Raji (cell line): Measurements from ENCODE around the gene MOB4.

Experiments used
- POLR2A ChIP-seq: IDR thresholded peaks from 2 replicates; pipeline ENCODE4 v1.6.1; 2011; ENCODE audit warnings: low read depth, low read length, control low read depth; ENCODE audit not compliant: insufficient read depth

MOB4 gene

DNA sequence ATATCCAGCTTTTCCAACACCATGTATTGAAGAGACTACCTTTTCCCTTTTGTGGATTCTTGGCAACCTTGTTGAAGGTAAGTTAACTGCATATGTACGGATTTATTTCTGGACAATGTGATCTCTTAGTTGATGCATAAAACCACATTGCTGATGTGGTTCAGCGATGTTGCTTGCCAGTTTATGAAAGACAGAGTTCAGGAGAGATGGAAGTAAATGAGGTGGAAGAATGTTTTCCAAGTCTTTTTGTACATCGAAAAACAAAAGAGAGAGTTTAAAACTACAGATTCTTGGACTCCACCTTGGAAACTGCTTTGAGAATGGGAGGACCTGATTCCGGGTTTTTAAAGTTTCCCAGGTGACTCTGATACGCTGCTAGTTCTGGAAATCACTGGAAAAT lies 43.8 kb downstream of the MOB4 start:
- TF ChIP-seq POLR2A = no peak

DNA sequence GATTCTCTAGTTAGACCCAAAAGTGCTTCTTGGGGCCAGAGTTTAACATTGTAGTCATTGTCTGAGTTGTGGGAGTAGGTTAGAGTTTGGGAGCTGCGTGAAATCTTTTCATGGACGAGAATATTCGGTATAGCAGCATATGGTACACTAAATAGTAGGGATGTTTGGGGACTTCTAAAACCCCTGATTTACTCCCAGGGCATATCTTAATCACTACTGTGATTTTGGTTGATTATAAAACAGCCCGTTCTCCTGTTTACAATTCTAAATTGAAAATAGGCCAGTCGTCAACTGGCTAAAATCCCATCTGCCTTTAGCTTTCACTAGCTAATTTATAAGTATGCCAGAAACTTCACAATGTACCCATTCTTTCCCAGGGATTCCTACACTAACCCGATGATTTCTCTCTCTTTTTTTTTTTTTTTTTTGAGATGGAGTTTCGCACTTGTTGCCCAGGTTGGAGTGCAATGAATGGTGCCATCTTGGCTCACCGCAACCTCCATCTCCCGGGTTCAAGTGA lies 44.3 kb downstream of the MOB4 start:
- TF ChIP-seq POLR2A = no peak

DNA sequence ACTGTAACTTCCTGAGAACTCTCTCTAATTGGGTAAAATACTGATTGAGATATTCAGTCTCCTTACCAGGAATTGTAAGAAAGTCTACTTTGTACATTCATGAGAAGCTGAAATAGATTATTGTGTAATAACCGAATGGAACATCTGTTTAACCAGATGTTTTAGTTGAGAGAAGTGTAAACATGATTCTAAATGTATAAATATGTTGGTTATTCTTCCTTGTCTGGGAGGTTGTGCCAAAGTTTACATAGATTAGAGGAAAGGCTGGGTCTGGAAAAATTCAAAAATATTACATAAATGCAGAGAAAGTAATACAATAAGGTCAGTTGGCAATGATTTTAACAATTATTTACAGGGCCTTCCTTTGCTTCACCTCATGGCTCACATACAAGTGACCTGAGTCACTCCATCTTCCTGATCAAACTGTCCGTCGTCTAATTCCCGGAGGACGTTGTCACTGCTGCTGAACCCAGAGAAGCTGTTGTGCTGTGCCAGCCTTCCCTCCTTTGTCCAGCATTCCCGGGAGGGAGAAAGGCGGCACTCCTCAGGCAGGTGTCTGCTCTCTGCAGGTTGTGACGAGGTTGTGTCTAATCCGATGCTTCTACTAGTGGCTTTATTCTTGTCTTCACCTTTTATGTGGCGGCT lies 55.9 kb downstream of the MOB4 start:
- TF ChIP-seq POLR2A = no peak

DNA sequence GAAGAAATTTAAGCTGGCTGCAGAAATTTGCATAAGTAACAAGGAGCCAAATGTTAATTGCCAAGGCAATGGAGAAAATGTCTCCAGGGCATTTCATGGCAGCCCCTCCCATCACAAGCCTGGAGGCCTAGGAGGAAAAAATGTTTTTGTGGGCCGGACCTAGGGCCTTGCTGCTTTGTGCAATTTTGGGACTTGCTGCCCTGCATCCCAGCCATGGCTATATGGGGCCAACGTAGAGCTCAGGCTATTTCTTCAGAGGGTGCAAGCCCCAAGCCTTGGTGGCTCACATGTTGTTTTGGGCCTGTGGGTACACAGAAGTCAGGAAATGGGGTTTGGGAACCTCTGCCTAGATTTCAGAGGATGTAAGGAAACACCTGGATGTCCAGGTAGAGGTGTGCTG lies 57.7 kb downstream of the MOB4 start:
- no peak for TF ChIP-seq POLR2A

DNA sequence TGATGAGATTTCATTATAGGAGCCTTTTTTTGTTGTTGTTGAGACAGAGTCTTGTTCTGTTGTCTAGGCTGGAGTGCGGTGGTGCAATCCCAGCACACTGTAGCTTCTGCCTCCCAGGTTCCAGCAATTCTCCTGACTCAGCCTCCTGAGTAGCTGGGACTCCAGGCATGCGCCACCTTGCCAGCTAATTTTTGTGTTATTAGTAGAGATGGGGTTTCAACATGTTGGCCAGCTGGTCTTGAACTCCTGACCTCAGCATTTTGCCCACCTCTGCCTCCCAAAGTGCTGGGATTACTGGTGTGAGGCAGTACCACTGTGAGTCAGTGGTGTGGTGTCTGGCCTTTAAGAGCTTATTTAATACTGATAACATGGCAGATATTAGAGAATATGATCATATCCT lies 60.1 kb downstream of the MOB4 start:
- TF ChIP-seq POLR2A = no peak

DNA sequence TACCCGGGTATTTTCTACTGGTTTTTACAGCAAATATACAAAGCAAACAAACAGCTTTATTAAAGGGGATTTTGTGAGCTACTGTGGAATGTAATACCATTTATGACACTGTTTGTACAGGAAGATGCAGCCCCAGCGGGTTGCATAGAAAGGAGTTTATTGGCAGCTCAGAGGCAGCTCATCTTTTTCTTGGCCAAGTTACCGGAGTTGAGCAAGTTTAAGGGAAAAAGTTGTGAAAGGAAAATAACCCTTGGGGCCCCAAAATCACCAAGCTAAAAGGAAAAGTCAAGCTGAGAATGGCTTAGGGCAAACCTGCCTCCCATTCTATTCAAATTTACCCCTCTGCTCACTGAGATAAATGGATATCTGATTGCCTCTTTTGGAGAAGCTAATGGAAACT lies 60.8 kb downstream of the MOB4 start:
- no peak for TF ChIP-seq POLR2A

DNA sequence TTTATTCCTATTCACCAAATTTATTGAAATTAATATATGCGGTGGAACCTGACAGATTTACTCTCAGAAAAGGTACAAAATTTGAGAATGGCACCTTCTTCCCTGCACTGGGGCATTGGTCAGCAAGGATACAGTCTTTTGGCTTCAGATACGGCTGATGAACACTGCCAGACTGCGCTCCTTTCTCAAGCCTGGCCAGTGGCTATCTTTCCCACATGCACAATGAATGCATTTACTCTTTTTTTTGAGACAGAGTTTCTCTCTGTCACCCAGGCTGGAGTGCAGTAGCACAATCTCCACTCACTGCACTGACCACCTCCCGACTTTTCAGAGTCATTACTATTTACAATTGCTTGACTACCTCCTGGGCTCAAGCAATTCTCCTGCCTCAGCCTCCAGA lies 61.6 kb downstream of the MOB4 start:
- TF ChIP-seq POLR2A = no peak

DNA sequence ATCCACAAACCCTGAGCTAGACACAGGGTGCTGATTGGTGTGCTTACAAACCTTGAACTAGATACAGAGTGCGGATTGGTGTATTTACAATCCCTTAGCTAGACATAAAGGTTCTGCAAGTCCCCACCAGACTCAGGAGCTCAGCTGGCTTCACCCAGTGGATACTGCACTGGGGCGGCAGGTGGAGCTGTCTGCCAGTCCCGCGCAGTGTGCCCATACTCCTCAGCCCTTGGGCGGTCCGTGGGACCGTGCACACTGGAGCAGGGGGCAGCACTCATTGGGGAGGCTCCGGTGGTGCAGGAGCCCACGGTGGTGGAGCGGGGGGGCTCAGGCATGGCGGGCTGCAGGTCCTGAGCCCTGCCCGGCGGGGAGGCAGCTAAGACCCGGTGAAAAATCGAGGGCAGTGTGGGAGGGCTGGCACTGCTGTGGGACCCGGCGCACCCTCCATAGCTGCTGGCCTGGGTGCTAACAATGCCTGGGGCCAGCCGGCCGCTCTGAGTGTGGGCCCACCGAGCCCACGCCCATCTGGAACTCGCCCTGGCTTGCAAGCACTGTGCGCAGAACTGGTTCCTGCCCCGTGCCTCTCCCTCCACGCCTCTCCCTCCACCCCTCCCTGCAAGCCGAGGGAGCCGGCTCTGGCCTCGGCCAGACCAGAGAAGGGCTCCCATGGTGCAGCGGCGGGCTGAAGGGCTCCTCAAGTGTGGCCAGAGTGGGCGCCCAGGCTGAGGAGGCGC lies 75.6 kb downstream of the MOB4 start:
- TF ChIP-seq POLR2A = no peak

DNA sequence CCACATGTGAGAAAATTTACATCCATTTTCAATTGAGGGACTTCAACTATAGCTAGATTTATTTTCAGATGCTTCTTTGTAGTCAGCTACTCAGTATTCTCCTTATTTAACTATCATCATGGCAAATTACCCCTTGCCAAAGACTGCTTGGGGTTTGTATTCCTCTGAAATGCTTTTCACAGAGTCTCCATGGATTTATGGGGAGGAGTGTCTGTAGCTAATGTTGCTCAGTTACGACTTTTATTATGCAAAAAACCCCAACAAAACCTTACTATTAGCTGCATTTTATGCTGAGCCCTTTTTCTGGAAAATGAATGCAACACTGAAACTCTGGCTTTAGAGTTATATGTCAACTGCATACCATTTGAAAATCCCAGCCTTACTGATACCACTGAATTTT lies 80.9 kb downstream of the MOB4 start:
- TF ChIP-seq POLR2A = no peak

DNA sequence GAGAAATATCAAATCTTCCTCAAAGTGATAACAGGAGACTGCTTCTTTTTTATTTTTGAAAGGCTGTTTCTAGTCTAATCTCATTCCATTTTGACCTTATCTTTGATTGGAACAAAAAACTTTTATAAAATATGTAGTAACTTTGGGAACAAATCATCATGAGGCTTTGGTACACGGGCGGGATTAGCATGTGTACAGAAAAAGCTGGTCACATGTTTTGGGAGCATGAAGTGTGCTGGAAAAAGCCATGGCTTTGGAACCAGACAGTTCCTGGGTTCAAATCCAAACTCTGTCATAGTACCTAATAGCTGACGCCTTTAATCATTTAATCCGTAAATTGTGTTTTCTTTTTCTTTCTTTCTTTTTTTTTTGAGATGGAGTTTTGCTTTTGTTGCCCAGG lies 81.3 kb downstream of the MOB4 start:
- no peak for TF ChIP-seq POLR2A

DNA sequence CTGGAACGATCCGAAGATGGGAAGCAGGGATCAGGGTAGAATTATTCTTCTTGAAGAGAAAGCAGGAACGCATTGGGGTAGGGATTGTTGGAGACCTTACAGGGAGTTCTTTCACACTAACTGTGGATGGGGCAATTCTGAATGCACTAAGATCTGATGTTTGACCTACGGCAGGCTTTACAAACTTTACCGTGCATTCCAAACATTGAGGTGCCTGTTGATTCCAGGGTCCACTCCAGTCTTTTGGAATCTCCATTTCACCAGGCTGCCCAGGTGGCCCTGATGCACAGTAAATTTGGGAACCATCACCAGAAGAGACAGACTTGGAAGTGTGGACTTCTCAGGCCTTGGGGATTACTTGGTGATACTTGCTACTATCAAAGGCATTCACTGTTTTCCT lies 82.6 kb downstream of the MOB4 start:
- TF ChIP-seq POLR2A = no peak

DNA sequence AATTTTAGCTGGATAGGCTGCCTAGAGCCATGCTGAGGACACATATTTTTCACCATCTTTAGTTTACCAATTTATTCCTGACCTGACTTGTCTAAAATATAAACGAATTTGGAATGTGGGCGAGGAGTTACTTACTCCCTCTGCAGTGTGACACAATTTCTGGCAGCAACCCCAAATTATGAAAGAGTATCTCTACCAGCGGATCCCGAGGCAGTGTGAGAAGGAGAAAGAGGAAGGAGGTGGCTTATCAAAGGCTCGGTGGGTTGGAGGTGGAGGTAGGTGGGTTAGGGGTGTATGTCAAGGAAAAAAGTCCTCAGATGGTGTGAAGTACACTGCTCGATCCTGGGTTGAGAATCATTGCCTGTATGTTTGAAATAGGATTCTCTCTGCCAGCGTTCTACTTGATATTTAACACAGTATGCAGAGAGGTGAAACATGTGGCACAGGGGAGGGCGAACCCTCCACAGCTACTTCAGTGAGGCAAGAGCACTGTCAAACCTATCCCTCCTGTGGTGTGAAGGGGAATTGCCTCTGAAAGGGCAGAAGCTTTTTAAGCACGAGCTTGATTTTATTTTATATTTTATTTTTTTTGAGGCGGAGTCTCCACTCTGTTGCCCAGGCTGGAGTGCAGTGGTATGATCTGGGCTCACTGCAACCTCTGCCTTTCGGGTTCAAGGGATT lies 83.6 kb downstream of the MOB4 start:
- no peak for TF ChIP-seq POLR2A

DNA sequence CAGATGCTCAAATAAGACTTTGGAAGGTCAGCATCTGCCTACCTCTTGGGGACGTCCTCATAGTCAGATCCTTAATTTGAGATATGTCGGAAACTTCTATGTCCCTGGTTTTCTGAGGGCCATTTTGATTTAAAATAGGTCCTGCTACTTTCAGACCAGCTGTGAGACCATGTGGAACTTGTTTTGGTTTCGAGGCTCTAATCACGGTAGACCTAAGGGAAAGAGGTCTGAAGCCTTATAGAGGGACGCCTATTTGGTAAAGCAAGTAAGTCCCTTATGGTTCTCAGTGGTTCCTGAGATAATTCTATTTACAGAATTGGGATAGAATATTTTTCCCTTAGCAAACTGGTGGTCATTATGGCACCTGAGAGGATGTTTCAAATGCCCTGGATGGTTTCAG lies 84.4 kb downstream of the MOB4 start:
- no peak for TF ChIP-seq POLR2A

DNA sequence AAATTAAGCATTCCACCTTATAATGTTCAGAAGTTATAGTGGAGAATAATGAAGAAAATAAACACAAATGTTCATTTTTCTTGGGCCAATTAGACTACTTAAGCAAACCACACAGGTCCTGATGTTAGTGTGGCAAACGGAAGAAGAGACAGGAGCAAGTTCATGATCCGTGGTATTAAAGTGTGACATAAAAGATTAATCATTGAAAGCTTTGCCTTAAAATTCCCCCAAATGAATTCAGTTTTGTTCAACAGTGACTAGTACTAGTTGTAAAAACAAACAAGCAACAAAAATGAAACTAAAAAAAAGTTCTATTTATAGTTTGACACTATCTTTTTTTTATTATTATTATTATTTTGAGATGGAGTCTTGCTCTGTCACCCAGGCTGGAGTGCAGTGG lies 85.9 kb downstream of the MOB4 start:
- no peak for TF ChIP-seq POLR2A
